HEK293 (cell line): Measurements from ENCODE around the gene ENO4.

ENCODE experiments used
- CTCF ChIP-seq: fragments of 450-650 bp; formaldehyde crosslinking; IDR thresholded peaks from 2 replicates; pipeline ENCODE4 v1.5.1; 2016; ENCODE audit warnings: missing biosample characterization, missing genetic modification characterization
- HOXA7 ChIP-seq: sonication (generic); formaldehyde crosslinking; IDR thresholded peaks from 2 replicates; pipeline ENCODE4 v1.8.1; 2022; ENCODE audit warnings: missing genetic modification reagents, borderline replicate concordance
- OSR2 ChIP-seq: fragments of 450-650 bp; formaldehyde crosslinking; IDR thresholded peaks from 2 replicates; pipeline ENCODE4 v1.5.1; 2016; ENCODE audit warnings: missing biosample characterization, missing genetic modification characterization
- SP2 ChIP-seq: fragments of 450-650 bp; formaldehyde crosslinking; IDR thresholded peaks from 2 replicates; pipeline ENCODE4 v1.5.1; 2016; ENCODE audit warnings: missing biosample characterization, missing genetic modification characterization
- YY1 ChIP-seq: fragments of 450-650 bp; formaldehyde crosslinking; IDR thresholded peaks from 2 replicates; pipeline ENCODE4 v1.5.1; 2018; ENCODE audit warnings: missing biosample characterization, missing genetic modification characterization
- ZFP3 ChIP-seq: fragments of 450-650 bp; formaldehyde crosslinking; IDR thresholded peaks from 2 replicates; pipeline ENCODE4 v1.5.1; 2016; ENCODE audit warnings: low read depth, missing biosample characterization, missing genetic modification characterization
- ZNF157 ChIP-seq: fragments of 450-650 bp; formaldehyde crosslinking; IDR thresholded peaks from 2 replicates; pipeline ENCODE4 v1.5.1; 2016; ENCODE audit warnings: missing biosample characterization, missing genetic modification characterization
- ZNF549 ChIP-seq: fragments of 450-650 bp; IDR thresholded peaks from 2 replicates; pipeline ENCODE4 v1.5.1; 2018; ENCODE audit warnings: missing biosample characterization, missing genetic modification characterization, mild to moderate bottlenecking, inconsistent platforms, moderate library complexity

GRCh38 chr10:116891208-116891607 lies 41.9 kb downstream of the ENO4 start:
- no peak for TF ChIP-seq ZNF157 (tag by site-specific recombination)
- no peak for TF ChIP-seq YY1
- no peak for TF ChIP-seq ZFP3 (tag by site-specific recombination)
- no peak for TF ChIP-seq CTCF (tag by site-specific recombination)
- peak; percentile 59; the same call in 1 of the 2 replicates for TF ChIP-seq OSR2
- no peak for TF ChIP-seq ZNF549 (tag by site-specific recombination)
- TF ChIP-seq SP2, result no peak
- no peak for TF ChIP-seq HOXA7 (CRISPR knock-in tag)
